ENCODE results near the gene SSC5D.
A peak's percentile ranks its signal among the peaks of the same experiment; 100 is the strongest.

Gene SSC5D

GRCh38 chr19:55466241-55466614, 22.0 kb upstream of the SSC5D start:
- Mint-ChIP-seq H3K27ac (no peak overlapping the region), H3K9me3 (no peaks in the 10 kb centered on the region), H3K36me3 (ENCODE audit: low read depth) (no peaks in the 10 kb centered on the region), H3K27me3 (ENCODE audit: low read depth, poor library complexity) (peaks cover 58% of the 10 kb centered on the region), H3K4me3 (no peak overlapping the region), H3K4me1 (peaks cover 34% of the 10 kb centered on the region)
- TF ChIP-seq, protein P1, sequence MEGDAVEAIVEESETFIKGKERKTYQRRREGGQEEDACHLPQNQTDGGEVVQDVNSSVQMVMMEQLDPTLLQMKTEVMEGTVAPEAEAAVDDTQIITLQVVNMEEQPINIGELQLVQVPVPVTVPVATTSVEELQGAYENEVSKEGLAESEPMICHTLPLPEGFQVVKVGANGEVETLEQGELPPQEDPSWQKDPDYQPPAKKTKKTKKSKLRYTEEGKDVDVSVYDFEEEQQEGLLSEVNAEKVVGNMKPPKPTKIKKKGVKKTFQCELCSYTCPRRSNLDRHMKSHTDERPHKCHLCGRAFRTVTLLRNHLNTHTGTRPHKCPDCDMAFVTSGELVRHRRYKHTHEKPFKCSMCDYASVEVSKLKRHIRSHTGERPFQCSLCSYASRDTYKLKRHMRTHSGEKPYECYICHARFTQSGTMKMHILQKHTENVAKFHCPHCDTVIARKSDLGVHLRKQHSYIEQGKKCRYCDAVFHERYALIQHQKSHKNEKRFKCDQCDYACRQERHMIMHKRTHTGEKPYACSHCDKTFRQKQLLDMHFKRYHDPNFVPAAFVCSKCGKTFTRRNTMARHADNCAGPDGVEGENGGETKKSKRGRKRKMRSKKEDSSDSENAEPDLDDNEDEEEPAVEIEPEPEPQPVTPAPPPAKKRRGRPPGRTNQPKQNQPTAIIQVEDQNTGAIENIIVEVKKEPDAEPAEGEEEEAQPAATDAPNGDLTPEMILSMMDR (IDR thresholded peaks at IDR 0.05), result no peak
- DNase-seq, result no peak

DNA sequence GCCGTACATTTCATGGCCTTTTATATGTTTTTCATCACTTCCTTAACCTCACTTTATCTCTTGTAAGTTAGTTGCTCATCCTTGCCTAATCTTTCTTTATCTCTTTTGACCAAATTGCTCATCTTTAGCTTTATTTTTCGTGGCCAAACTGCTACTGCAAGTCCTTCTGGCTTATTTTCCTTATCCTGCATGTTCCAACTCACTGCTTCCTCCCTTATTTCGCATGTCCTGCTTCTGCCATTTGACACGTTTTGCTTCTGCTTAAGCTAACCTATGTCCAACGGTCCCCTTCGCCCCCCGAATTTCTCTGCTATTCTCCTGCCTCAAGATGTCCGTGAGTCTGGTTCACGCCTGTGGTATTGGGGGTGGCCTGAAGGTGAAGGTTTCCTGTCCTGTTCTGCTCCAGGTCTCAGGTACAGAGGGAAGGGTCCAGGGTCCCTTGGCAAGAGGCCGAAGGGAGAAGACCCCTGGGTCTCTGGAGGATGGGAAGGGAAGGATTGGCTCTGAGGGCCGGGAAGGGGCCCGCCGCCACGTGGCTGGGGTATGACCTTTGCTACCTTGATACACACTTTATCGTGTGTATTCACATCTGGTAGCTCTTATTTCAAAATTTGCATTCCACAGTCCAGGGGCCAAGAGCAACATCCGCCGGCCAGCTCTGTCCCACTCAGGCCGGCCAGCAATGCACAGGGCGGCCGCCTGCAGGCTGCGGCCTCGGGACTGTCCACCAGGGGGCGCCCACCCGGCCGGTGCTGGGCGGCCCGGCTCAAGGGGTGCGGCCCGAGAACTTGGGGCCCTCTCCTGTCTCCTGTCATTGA, 20.8 kb upstream of the SSC5D start:
- peaks cover 32% of the 10 kb centered on the region for H3K4me1 Mint-ChIP-seq
- no peak overlapping the region for H3K4me3 Mint-ChIP-seq
- peak; percentile 83 for DNase-seq
- H3K36me3 Mint-ChIP-seq (ENCODE audit: low read depth), result no peaks in the 10 kb centered on the region
- no peak overlapping the region for H3K27ac Mint-ChIP-seq
- H3K9me3 Mint-ChIP-seq, result no peaks in the 10 kb centered on the region
- peaks cover 50% of the 10 kb centered on the region for H3K27me3 Mint-ChIP-seq (ENCODE audit: low read depth, poor library complexity)
- TF ChIP-seq, protein P1 (IDR thresholded peaks at IDR 0.05), result peak; percentile 97

- no peak overlapping the region for H3K4me3 Mint-ChIP-seq
- no peaks in the 10 kb centered on the region for H3K36me3 Mint-ChIP-seq (ENCODE audit: low read depth)
These were observed 20.2 kb upstream of the SSC5D start for GRCh38 chr19:55468054-55468393.

DNA sequence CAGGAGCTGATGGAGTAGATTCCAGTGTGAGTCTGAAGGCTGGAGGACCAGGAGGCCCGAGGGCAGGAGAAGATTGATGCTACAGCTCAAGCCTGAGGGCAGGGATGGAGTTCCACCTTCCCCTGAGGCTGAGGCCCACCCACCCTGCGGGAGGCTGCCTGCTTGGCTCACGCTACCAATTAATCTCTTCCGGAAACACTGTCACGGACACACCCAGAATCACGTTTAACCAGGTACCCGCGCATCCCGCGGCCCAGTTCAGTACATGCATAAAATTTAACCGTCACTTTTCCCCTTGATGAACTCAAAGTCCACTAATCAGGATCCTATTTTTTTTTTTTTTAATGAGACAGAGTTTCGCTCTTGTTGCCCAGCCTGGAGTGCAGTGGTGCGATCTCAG, 17.0 kb upstream of the SSC5D start:
- H3K36me3 Mint-ChIP-seq (ENCODE audit: low read depth), result no peaks in the 10 kb centered on the region
- TF ChIP-seq, protein P1 (IDR thresholded peaks at IDR 0.05), result no peak
- no peak overlapping the region for H3K4me3 Mint-ChIP-seq
- H3K4me1 Mint-ChIP-seq, result peaks cover 51% of the 10 kb centered on the region
- H3K9me3 Mint-ChIP-seq, result no peaks in the 10 kb centered on the region
- DNase-seq, result no peak
- peaks cover 22% of the 10 kb centered on the region for H3K27me3 Mint-ChIP-seq (ENCODE audit: low read depth, poor library complexity)
- no peak overlapping the region for H3K27ac Mint-ChIP-seq

More at GRCh38 chr19:55468054-55468393, 20.2 kb upstream of the SSC5D start:
- peaks cover 46% of the 10 kb centered on the region for H3K27me3 Mint-ChIP-seq (ENCODE audit: low read depth, poor library complexity)
- no peak for DNase-seq
- TF ChIP-seq, protein P1 (IDR thresholded peaks at IDR 0.05), result no peak
- no peaks in the 10 kb centered on the region for H3K9me3 Mint-ChIP-seq
- peaks cover 31% of the 10 kb centered on the region for H3K4me1 Mint-ChIP-seq
- no peak overlapping the region for H3K27ac Mint-ChIP-seq

GRCh38 chr19:55472463-55472862, 15.8 kb upstream of the SSC5D start:
- no peak for DNase-seq
- Mint-ChIP-seq H3K36me3 (ENCODE audit: low read depth) (no peaks in the 10 kb centered on the region), H3K4me1 (peaks cover 49% of the 10 kb centered on the region), H3K9me3 (no peaks in the 10 kb centered on the region), H3K27ac (no peak overlapping the region), H3K4me3 (no peak overlapping the region), H3K27me3 (ENCODE audit: low read depth, poor library complexity) (peaks cover 10% of the 10 kb centered on the region)
- TF ChIP-seq, protein P1 (IDR thresholded peaks at IDR 0.05), result no peak

All from nephron progenitor cell (in vitro differentiated cells).